T-cell (primary cell): ENCODE measurements around the gene RUNX3. TPM values are rescaled to one million over a fixed set of nuclear protein-coding genes. Genes with fewer than 3 reads are reported as not detected.
"Not testable (repeated sequence)": the region's sequence is repeated elsewhere in the genome, so short reads cannot be mapped to it uniquely, and the experiment has no call there.

Experiments used
- ATAC-seq, 4 experiments: fragments of 200-7000 bp in 3 of 4; fragments of 150-1000 bp in 1 of 4; cut with Tn5 transposase; replicated peaks in 1 of 4; 1 replicate in 3 of 4; 2 replicates in 1 of 4; pipeline ENCODE4 v1.10.0; 2021; ENCODE audit warnings: moderate library complexity in 3 of 4, mild to moderate bottlenecking in 2 of 4, moderate number of reproducible peaks in 1 of 4
- CTCF ChIA-PET, 2 donors: fragments of 300-600 bp; sonication (Branson Sonifier 250); formaldehyde crosslinking; loops; one replicate each; lab custom pipeline; 2022; ENCODE audit warnings: antibody characterized with exemption in 2 of 2; lab: Charles Lee
- POLR2A ChIA-PET, 2 donors: fragments of 300-600 bp; sonication (Branson Sonifier 250); formaldehyde crosslinking; loops; one replicate each; lab custom pipeline; 2022; ENCODE audit warnings: antibody characterized with exemption in 2 of 2; lab: Charles Lee
- DNase-seq, 35 experiments: peaks; one replicate each; pipeline versions ENCODE4 v3.0.0 to v3.0.0-alpha.2; 2013 to 2023
- H3K27ac ChIP-seq: one replicate; pipeline ENCODE4 v1.5.1; 2013; ENCODE audit warnings: low read length
- H3K27me3 ChIP-seq, 2 experiments: replicated peaks in 1 of 2; 1 replicate in 1 of 2; 2 replicates in 1 of 2; pipeline versions ENCODE4 v1.6.1 to v1.7.0; 2013; ENCODE audit warnings: low read length in 1 of 2, mixed read lengths in 1 of 2; ENCODE audit not compliant: control insufficient read depth in 2 of 2, insufficient read depth in 2 of 2; ENCODE audit errors: extremely low read depth in 1 of 2
- H3K36me3 ChIP-seq, 2 donors: 1 replicate in 1 of 2; 2 replicates in 1 of 2; pipeline versions ENCODE4 v1.6.1 to v1.7.0; 2013; ENCODE audit warnings: low read length in 1 of 2; ENCODE audit not compliant: control insufficient read depth in 2 of 2, insufficient read depth in 1 of 2; ENCODE audit errors: extremely low read depth in 1 of 2
- H3K4me1 ChIP-seq, 2 experiments: 1 replicate in 1 of 2; 2 replicates in 1 of 2; pipeline versions ENCODE4 v1.6.1 to v1.7.0; 2013; ENCODE audit warnings: low read length in 2 of 2, mixed read lengths in 1 of 2; ENCODE audit not compliant: insufficient read depth in 2 of 2, control insufficient read depth in 1 of 2; ENCODE audit errors: extremely low read depth in 1 of 2
- H3K4me3 ChIP-seq, 2 donors: 1 replicate in 1 of 2; 2 replicates in 1 of 2; pipeline versions ENCODE4 v1.5.1 to v1.7.0; 2013; ENCODE audit warnings: mild to moderate bottlenecking in 2 of 2, low read length in 1 of 2, moderate library complexity in 1 of 2; ENCODE audit not compliant: control insufficient read depth in 1 of 2; ENCODE audit errors: extremely low read depth in 1 of 2
- H3K9me3 ChIP-seq: 2 replicates; pipeline ENCODE4 v1.7.0; 2013
- H3K27ac Mint-ChIP-seq, 2 donors: one replicate each; pipeline ENCODE4 v1.8.0; 2020 to 2021; ENCODE audit warnings: mild to moderate bottlenecking in 2 of 2, mixed read lengths in 2 of 2
- H3K27me3 Mint-ChIP-seq, 2 donors: one replicate each; pipeline ENCODE4 v1.8.0; 2021 to 2022; ENCODE audit warnings: mixed read lengths in 2 of 2
- H3K36me3 Mint-ChIP-seq: one replicate; pipeline ENCODE4 v1.8.0; 2021; ENCODE audit warnings: mixed read lengths
- H3K4me1 Mint-ChIP-seq, 3 donors: one replicate each; pipeline ENCODE4 v1.8.0; 2020 to 2022; ENCODE audit warnings: mixed read lengths in 3 of 3, mild to moderate bottlenecking in 1 of 3
- H3K4me3 Mint-ChIP-seq, 3 donors: one replicate each; pipeline ENCODE4 v1.8.0; 2020 to 2022; ENCODE audit warnings: mild to moderate bottlenecking in 3 of 3, mixed read lengths in 3 of 3, moderate library complexity in 3 of 3
- H3K9me3 Mint-ChIP-seq, 3 donors: one replicate each; pipeline ENCODE4 v1.8.0; 2020 to 2022; ENCODE audit warnings: mixed read lengths in 3 of 3
- WGBS: methylation state at CpG from one replicate; pipeline ENCODE4 v1.1.5; 2013; ENCODE audit warnings: missing lambda C conversion rate; ENCODE audit not compliant: insufficient coverage; 5-methylcytosine and 5-hydroxymethylcytosine counted together
- total RNA-seq, 35 experiments: library from RNA in 6 of 35; stranded (reverse) in 6 of 35; fragments of 120-200 nt in 1 of 35; gene quantifications; one replicate each; pipeline versions ENCODE4 v1.2.1 to v1.2.4 and lab custom pipeline; 2013 to 2026

RUNX3 gene
- total RNA-seq, 5 donors from 2014 or later (not counting 1 experiment from before 2014, with no cell fraction given), result 140 to 220 (median 145) TPM

- H3K4me1 Mint-ChIP-seq, result peaks cover 14 to 20% (median 18%) of the 10 kb centered on the region in 3 donors
- H3K27ac Mint-ChIP-seq, result no peak overlapping the region
- Histone ChIP-seq H3K4me1 (peaks cover 0 to 25% of the 10 kb centered on the region in 2 experiments), H3K9me3 (no peaks in the 10 kb centered on the region), H3K27ac (no peak overlapping the region), H3K36me3 (no peaks in the 10 kb centered on the region), H3K4me3 (no peak overlapping the region), H3K27me3 (no peaks in the 10 kb centered on the region)
- peaks cover 5 to 7% (median 6%) of the 10 kb centered on the region in 3 donors for H3K9me3 Mint-ChIP-seq
- H3K27me3 Mint-ChIP-seq, result no peaks in the 10 kb centered on the region
- DNase-seq (no peak), ATAC-seq (no peak)
- ChIA-PET CTCF (no interaction called here), POLR2A (interaction anchor here in 1 of 2 donors (0.6 kb wide), 1 partner anchor 930 kb away, joined by 3 read pairs; no protein-coding TSS in a partner anchor)
- 95% methylated on average over 4 of the region's 8 CpGs for WGBS
- H3K36me3 Mint-ChIP-seq, result peaks cover 17% of the 10 kb centered on the region
- H3K4me3 Mint-ChIP-seq, result no peak overlapping the region
These were observed 36.1 kb downstream of the RUNX3 start for GRCh38 chr1:24894002-24894401.

GRCh38 chr1:24893431-24893830, 36.6 kb downstream of the RUNX3 start:
- H3K4me3 Mint-ChIP-seq, result no peak overlapping the region
- no peak overlapping the region for H3K27ac Mint-ChIP-seq
- DNase-seq, result no peak
- H3K36me3 Mint-ChIP-seq, result peaks cover 17% of the 10 kb centered on the region
- Histone ChIP-seq H3K4me1 (peaks cover 0 to 20% of the 10 kb centered on the region in 2 experiments), H3K36me3 (no peaks in the 10 kb centered on the region), H3K4me3 (no peak overlapping the region), H3K27ac (no peak overlapping the region), H3K27me3 (peaks cover 0 to under 1% of the 10 kb centered on the region in 2 experiments), H3K9me3 (no peaks in the 10 kb centered on the region)
- CTCF ChIA-PET, result no interaction called here
- WGBS, result no CpG with 5 or more reads among the region's 3 CpGs
- no peaks in the 10 kb centered on the region for H3K27me3 Mint-ChIP-seq
- POLR2A ChIA-PET, result no interaction called here
- H3K4me1 Mint-ChIP-seq, result peaks cover 12 to 16% (median 13%) of the 10 kb centered on the region in 3 donors
- peaks cover 5 to 7% (median 6%) of the 10 kb centered on the region in 3 donors for H3K9me3 Mint-ChIP-seq
- no peak for ATAC-seq

GRCh38 chr1:24892188-24893153, 37.6 kb downstream of the RUNX3 start:
- peak in 1 of 35 experiments; percentile 17 for DNase-seq

GRCh38 chr1:24891367-24891766, 38.7 kb downstream of the RUNX3 start:
- H3K4me3 Mint-ChIP-seq, DNase-seq, H3K4me1 Mint-ChIP-seq, H3K36me3 ChIP-seq, H3K9me3 ChIP-seq, H3K4me3 ChIP-seq, ATAC-seq, H3K27me3 ChIP-seq, CTCF ChIA-PET, H3K9me3 Mint-ChIP-seq, H3K27ac ChIP-seq, H3K27ac Mint-ChIP-seq, H3K4me1 ChIP-seq, H3K27me3 Mint-ChIP-seq: not testable (repeated sequence)
- WGBS, result no CpG with 5 or more reads among the region's 1 CpG
- peaks cover 17% of the 10 kb centered on the region for H3K36me3 Mint-ChIP-seq
- POLR2A ChIA-PET, result interaction anchor here (0.6 to 0.9 kb wide), 2 partner anchors 18 to 273 kb away, joined by 3 to 6 read pairs; no protein-coding TSS in a partner anchor

More at GRCh38 chr1:24892188-24893153, 37.6 kb downstream of the RUNX3 start:
- CTCF ChIA-PET, result no interaction called here
- Histone ChIP-seq H3K9me3 (no peaks in the 10 kb centered on the region), H3K36me3 (no peaks in the 10 kb centered on the region), H3K4me1 (peaks cover 0 to 10% of the 10 kb centered on the region in 2 experiments), H3K4me3 (no peak overlapping the region), H3K27ac (no peak overlapping the region), H3K27me3 (peaks cover 0 to 5% of the 10 kb centered on the region in 2 experiments)
- POLR2A ChIA-PET, result interaction anchor here in 1 of 2 donors (0.6 kb wide), 1 partner anchor 274 kb away, joined by 6 read pairs; no protein-coding TSS in a partner anchor
- 100% methylated on average over 1 of the region's 1 CpG for WGBS
- Mint-ChIP-seq H3K36me3 (peaks cover 17% of the 10 kb centered on the region), H3K27me3 (no peaks in the 10 kb centered on the region), H3K4me1 (peaks cover 4 to 9% (median 6%) of the 10 kb centered on the region in 3 donors), H3K9me3 (peaks cover 5 to 7% (median 6%) of the 10 kb centered on the region in 3 donors), H3K4me3 (no peak overlapping the region), H3K27ac (no peak overlapping the region)
- no peak for ATAC-seq

GRCh38 chr1:24890887-24891286, 39.2 kb downstream of the RUNX3 start:
- ATAC-seq, result no peak
- Histone ChIP-seq H3K27me3 (peaks cover 0 to 5% of the 10 kb centered on the region in 2 experiments), H3K36me3 (no peaks in the 10 kb centered on the region), H3K9me3 (no peaks in the 10 kb centered on the region), H3K4me1 (no peaks in the 10 kb centered on the region), H3K27ac (no peak overlapping the region), H3K4me3 (no peak overlapping the region)
- Mint-ChIP-seq H3K9me3 (peaks cover 5 to 7% (median 6%) of the 10 kb centered on the region in 3 donors), H3K36me3 (peaks cover 17% of the 10 kb centered on the region), H3K4me1 (peaks cover 0 to 3% (median 0%) of the 10 kb centered on the region in 3 donors), H3K27ac (no peak overlapping the region), H3K27me3 (peaks cover 2 to 7% of the 10 kb centered on the region in 2 donors), H3K4me3 (no peak overlapping the region)
- no CpG with 5 or more reads among the region's 2 CpGs for WGBS
- ChIA-PET POLR2A (interaction anchor here in 1 of 2 donors (0.9 kb wide), 1 partner anchor 18 kb away, joined by 3 read pairs; no protein-coding TSS in a partner anchor), CTCF (no interaction called here)
- DNase-seq, result no peak

- Mint-ChIP-seq H3K4me3 (no peak overlapping the region), H3K27ac (no peak overlapping the region), H3K27me3 (peaks cover 2 to 11% of the 10 kb centered on the region in 2 donors), H3K9me3 (peaks cover 10 to 11% (median 10%) of the 10 kb centered on the region in 3 donors), H3K4me1 (peaks cover 0 to 3% (median 0%) of the 10 kb centered on the region in 3 donors), H3K36me3 (peaks cover 13% of the 10 kb centered on the region)
- no peak for DNase-seq
- Histone ChIP-seq H3K27me3 (peaks cover 0 to 5% of the 10 kb centered on the region in 2 experiments), H3K4me1 (no peaks in the 10 kb centered on the region), H3K27ac (no peak overlapping the region), H3K4me3 (no peak overlapping the region), H3K36me3 (no peaks in the 10 kb centered on the region), H3K9me3 (no peaks in the 10 kb centered on the region)
- CTCF ChIA-PET, result no interaction called here
- WGBS, result 87% methylated on average over 3 of the region's 4 CpGs
- ATAC-seq, result no peak
- POLR2A ChIA-PET, result interaction anchor here in 1 of 2 donors (0.6 kb wide), 1 partner anchor 178 kb away, joined by 4 read pairs; no protein-coding TSS in a partner anchor
These were observed 41.0 kb downstream of the RUNX3 start for GRCh38 chr1:24888971-24889676.
